Measurements from ENCODE around the gene TRMT61A.

GRCh38 chr14:103501921-103502669 lies 26.9 kb upstream of the TRMT61A start:
- TF ChIP-seq CTCF (IDR thresholded peaks at IDR 0.05) (no peak), NFATC4 (CRISPR knock-in tag; IDR thresholded peaks at IDR 0.05) (no peak), SP1 (CRISPR knock-in tag; conservative IDR thresholded peaks at IDR 0.05) (no peak), RELA (CRISPR knock-in tag; IDR thresholded peaks at IDR 0.05; ENCODE audit: borderline replicate concordance) (no peak), CREM (CRISPR knock-in tag; IDR thresholded peaks at IDR 0.05) (no peak), IRF1 (CRISPR knock-in tag; IDR thresholded peaks at IDR 0.05) (no peak), ZNF317 (CRISPR knock-in tag; IDR thresholded peaks at IDR 0.05; ENCODE audit: borderline replicate concordance, low read depth) (no peak), MAX (CRISPR knock-in tag; IDR thresholded peaks at IDR 0.05) (no peak), USF1 (CRISPR knock-in tag; IDR thresholded peaks at IDR 0.05) (no peak), ATF3 (CRISPR knock-in tag; conservative IDR thresholded peaks at IDR 0.05) (no peak), ETV6 (CRISPR knock-in tag; IDR thresholded peaks at IDR 0.05) (no peak), JAZF1 (CRISPR knock-in tag; IDR thresholded peaks at IDR 0.05) (no peak), ZSCAN18 (CRISPR knock-in tag; IDR thresholded peaks at IDR 0.05) (no peak)
